Measurements from ENCODE around the gene DYRK4. TPM values are rescaled to one million over a fixed set of nuclear protein-coding genes. Genes with fewer than 3 reads are reported as not detected.

Gene DYRK4
- total RNA-seq, 2 donors from 2014 or later: 20.9 to 26.7 TPM

- TF ChIP-seq CTCF (IDR thresholded peaks at IDR 0.05): no peak
- no peak for DNase-seq
- H3K4me1 ChIP-seq: peaks cover 2% of the 10 kb centered on the region
- no peak overlapping the region for H3K4me3 ChIP-seq
- H3K9me3 ChIP-seq: no peaks in the 10 kb centered on the region
- intact Hi-C loops (cut with DNase I): no loop called here
- no peaks in the 10 kb centered on the region for H3K36me3 ChIP-seq
- no peak overlapping the region for H3K9ac ChIP-seq (ENCODE audit: low read depth in 2 of 2, low read length in 2 of 2)
- no peak overlapping the region for H3K27ac ChIP-seq
- H3K27me3 ChIP-seq: no peaks in the 10 kb centered on the region
Measured at GRCh38 chr12:4645023-4645422, 83.0 kb downstream of the DYRK4 start.

GRCh38 chr12:4648104-4648500, 86.1 kb downstream of the DYRK4 start:
- Histone ChIP-seq H3K4me3 (peak overlapping the region; percentile 75), H3K36me3 (no peaks in the 10 kb centered on the region), H3K27me3 (no peaks in the 10 kb centered on the region), H3K27ac (peak overlapping the region; percentile 88), H3K9ac (ENCODE audit: low read depth in 2 of 2, low read length in 2 of 2) (peak overlapping the region; percentile 87 to 97), H3K9me3 (no peaks in the 10 kb centered on the region), H3K4me1 (peaks cover 12% of the 10 kb centered on the region)
- intact Hi-C loops (cut with DNase I): no loop called here
- peak; percentile 19 for DNase-seq
- no peak for TF ChIP-seq CTCF (IDR thresholded peaks at IDR 0.05)

GRCh38 chr12:4648501-4649357, 86.7 kb downstream of the DYRK4 start, which contains the start of the genes AKAP3 and NDUFA9:
AKAP3 (minus strand) TSS chr12:4649051; CDS start chr12:4638196, 10,855 bp downstream.
NDUFA9 (plus strand) TSS chr12:4649114; CDS start chr12:4649127, 13 bp downstream.
- no peaks in the 10 kb centered on the region for H3K9me3 ChIP-seq
- H3K27me3 ChIP-seq: no peaks in the 10 kb centered on the region
- no peak for TF ChIP-seq CTCF (IDR thresholded peaks at IDR 0.05)
- H3K4me1 ChIP-seq: peaks cover 12% of the 10 kb centered on the region
- H3K36me3 ChIP-seq: no peaks in the 10 kb centered on the region
- DNase-seq: peak; percentile 91
- H3K9ac ChIP-seq (ENCODE audit: low read depth in 2 of 2, low read length in 2 of 2): peak within 1 kb of the TSS; percentile 87 to 97
- H3K27ac ChIP-seq: peak within 1 kb of the TSS; percentile 88
- intact Hi-C loops (cut with DNase I): no loop called here
- peak within 1 kb of the TSS; percentile 75 for H3K4me3 ChIP-seq

- H3K27ac ChIP-seq: peak overlapping the region; percentile 88
- H3K9me3 ChIP-seq: no peaks in the 10 kb centered on the region
- no peaks in the 10 kb centered on the region for H3K36me3 ChIP-seq
- H3K4me3 ChIP-seq: peak overlapping the region; percentile 75
- DNase-seq: no peak
- TF ChIP-seq CTCF (IDR thresholded peaks at IDR 0.05): no peak
- H3K9ac ChIP-seq (ENCODE audit: low read depth in 2 of 2, low read length in 2 of 2): peak overlapping the region; percentile 87 to 97
- peaks cover 12% of the 10 kb centered on the region for H3K4me1 ChIP-seq
- H3K27me3 ChIP-seq: no peaks in the 10 kb centered on the region
- intact Hi-C loops (cut with DNase I): no loop called here
Measured at GRCh38 chr12:4649358-4649661, 87.3 kb downstream of the DYRK4 start.

- no peak for DNase-seq
Measured at GRCh38 chr12:4653257-4653656, 91.2 kb downstream of the DYRK4 start.

More at GRCh38 chr12:4653257-4653656, 91.2 kb downstream of the DYRK4 start:
- peaks cover 5% of the 10 kb centered on the region for H3K36me3 ChIP-seq
- no peaks in the 10 kb centered on the region for H3K27me3 ChIP-seq
- no peak overlapping the region for H3K27ac ChIP-seq
- intact Hi-C loops (cut with DNase I): no loop called here
- no peak overlapping the region for H3K4me3 ChIP-seq
- peaks cover 12% of the 10 kb centered on the region for H3K4me1 ChIP-seq
- no peak for TF ChIP-seq CTCF (IDR thresholded peaks at IDR 0.05)
- no peak overlapping the region for H3K9ac ChIP-seq (ENCODE audit: low read depth in 2 of 2, low read length in 2 of 2)
- H3K9me3 ChIP-seq: no peaks in the 10 kb centered on the region

Measured in colonic mucosa (tissue), 4 donors.